GM18505 (cell line): ENCODE results near the gene PDCD1.

Source experiments
- ATAC-seq: cut with Tn5 transposase; IDR thresholded peaks from one replicate; pipeline ENCODE4 v1.9.1; 2021; ENCODE audit not compliant: unreplicated experiment
- POLR2A ChIP-seq: IDR thresholded peaks from 4 replicates; pipeline ENCODE4 v1.6.1; 2011; ENCODE audit warnings: borderline replicate concordance; ENCODE audit not compliant: insufficient read depth, insufficient read length; ENCODE audit errors: extremely low read depth

The PDCD1 gene

GRCh38 chr2:241891988-241892298, 33.2 kb upstream of the PDCD1 start:
- TF ChIP-seq POLR2A, result no peak
- no peak for ATAC-seq

DNA sequence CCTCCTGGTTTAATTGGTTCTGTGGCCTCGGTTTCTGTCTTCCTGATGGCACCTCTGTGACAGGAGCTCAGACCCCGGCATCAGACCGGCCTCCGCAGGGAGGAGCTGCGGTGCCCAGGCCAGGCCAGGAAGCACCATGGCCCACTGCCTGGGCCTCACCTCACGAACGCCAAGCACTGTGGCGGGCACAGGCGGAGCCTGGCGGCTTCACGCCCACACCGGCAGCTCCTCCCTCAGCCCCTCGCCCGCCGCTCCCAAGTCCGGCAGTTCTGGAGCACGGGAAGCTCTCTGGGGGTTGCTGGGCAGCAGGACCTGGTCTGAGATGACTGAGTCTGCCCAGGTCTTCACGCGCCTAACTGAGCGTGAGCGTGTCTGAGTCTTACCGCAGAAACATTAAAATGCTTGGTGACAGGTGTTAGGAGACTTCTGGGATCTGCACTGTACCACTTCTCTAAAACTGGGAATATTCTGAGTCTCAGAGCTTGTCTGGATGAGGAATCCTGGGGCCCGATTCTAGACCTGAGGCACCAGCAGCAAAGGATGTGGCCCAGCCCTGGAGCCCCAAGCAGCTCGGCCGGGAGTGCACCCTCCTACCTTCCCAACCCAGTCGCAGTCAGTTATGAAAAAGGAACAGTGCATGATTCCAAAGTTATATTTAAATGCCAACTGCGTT, 32.8 kb upstream of the PDCD1 start:
- ATAC-seq, result no peak

DNA sequence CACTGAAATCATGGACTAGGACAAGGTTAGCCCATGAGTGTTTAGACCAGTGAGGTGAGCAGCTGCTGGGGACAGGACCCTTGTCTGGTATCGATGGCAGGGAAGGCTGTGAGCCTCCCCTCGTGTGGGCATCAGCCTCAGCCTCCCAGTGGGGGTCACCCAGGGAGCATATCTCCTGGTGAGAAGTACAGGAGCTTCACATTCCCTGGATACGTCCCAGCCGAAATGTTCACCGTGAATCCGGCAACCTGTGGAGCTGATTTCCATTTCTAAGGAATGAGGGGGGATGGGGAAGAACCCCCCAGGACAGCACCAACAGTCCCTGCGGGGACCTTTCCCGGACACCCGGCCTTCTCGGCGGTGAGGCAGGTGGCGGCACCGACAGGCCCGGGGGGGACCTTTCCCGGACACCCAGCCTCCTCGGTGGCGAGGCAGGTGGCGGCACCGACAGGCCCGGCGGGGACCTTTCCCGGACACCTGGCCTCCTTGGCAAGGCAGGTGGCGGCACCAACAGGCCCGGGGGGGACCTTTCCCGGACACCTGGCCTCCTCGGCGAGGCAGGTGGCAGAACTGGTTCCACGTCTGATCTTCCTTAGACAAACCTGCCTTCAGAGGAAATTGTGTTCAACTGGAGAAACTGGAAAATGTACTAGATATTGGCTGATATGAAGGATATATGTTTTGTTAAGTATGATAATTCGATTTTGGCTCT, 32.0 kb upstream of the PDCD1 start:
- ATAC-seq, result no peak
- no peak for TF ChIP-seq POLR2A

More for the DNA sequence above, 32.8 kb upstream of the PDCD1 start:
- TF ChIP-seq POLR2A, result no peak

- TF ChIP-seq POLR2A, result no peak
- no peak for ATAC-seq
Observed at GRCh38 chr2:241888641-241889040, 29.9 kb upstream of the PDCD1 start.

GRCh38 chr2:241887806-241888522, 29.3 kb upstream of the PDCD1 start:
- no peak for TF ChIP-seq POLR2A
- ATAC-seq, result no peak

DNA sequence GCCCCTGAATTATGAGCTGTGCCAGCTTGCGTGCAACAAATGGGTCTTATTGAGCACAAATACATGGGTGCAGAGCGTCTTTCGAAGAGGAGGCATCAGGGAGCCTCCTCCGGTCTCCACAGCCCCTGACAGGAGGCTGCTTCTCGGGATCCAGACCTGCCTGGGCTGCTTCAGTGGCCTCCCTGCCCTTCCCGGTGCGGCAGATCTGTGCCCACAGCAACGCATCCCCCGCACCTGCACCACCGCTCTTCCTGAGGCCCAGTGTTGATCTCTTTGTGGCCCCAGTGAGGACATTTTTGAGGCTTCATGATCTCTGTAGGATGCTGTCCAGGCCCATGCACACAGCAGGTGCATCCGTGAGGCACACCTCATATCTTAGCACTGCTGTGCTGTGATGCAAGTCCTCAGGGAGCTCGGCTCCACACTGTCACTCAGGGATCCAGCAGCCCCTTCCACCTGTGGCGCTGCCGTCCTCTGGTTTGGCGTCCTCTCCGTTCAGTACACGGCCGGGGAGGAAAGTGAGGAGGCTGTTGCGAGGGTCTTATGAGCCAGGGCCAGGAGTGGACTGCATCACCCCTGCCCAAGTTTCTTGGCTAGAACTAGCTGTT, 28.2 kb upstream of the PDCD1 start:
- no peak for ATAC-seq

DNA sequence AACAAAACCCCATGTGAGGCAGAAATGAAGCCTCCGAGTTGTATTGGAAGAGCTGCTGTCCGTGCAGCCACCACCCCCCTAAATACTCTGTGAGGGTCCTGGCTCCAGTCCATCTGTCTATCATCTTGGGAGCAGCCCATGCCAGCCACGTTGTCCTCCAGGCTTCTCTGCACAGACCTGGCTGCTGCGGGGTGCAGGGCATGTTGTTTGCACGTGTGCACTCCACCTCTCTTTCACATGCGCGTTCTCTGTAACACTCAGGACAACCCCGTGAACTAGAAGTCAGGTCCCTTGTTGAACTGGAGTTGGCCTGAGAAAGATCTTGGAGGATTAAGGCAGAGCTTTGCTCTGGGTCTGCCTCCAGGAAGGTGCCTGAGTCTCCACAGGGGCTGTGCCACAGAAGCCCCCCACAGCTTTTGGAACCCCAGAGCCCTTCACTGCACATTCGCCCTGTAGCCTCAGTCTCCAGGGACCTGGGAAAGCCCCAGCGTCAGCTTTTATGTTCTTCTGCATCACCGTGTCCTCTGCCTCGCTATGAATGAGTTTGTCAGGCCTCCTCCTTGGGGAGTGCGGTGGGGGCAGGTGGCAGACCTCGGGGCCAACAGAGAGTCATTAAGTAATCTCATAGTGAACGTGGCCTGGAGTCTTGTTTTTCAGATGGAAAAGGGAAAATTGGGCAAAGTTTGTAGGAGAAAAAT, 27.4 kb upstream of the PDCD1 start:
- no peak for ATAC-seq
- no peak for TF ChIP-seq POLR2A

More for the DNA sequence above, 28.2 kb upstream of the PDCD1 start:
- TF ChIP-seq POLR2A, result no peak

GRCh38 chr2:241885291-241885945, 26.7 kb upstream of the PDCD1 start:
- ATAC-seq, result no peak
- no peak for TF ChIP-seq POLR2A

DNA sequence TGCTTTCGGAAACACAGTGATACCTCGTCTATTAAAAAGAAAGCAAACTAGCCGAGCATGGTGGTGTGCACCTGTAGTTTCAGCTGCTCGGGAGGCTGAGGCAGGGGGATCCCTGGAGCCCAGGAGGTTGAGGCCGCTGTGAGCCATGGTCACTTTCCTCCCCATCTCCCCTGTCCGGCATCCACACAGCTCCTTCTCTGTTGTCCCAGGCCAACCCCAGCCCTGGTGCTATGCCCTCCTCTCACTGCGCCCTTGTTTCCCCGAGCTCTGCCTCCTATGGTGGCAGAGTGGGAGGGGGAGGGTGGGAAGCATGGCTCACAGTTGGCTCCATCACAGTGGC, 26.2 kb upstream of the PDCD1 start:
- TF ChIP-seq POLR2A, result no peak
- ATAC-seq, result no peak

GRCh38 chr2:241882091-241882625, 23.5 kb upstream of the PDCD1 start:
- ATAC-seq, result peak; percentile 54

GRCh38 chr2:241880311-241881073, 21.8 kb upstream of the PDCD1 start:
- ATAC-seq, result no peak

More at GRCh38 chr2:241882091-241882625, 23.5 kb upstream of the PDCD1 start:
- TF ChIP-seq POLR2A, result peak; percentile 51

DNA sequence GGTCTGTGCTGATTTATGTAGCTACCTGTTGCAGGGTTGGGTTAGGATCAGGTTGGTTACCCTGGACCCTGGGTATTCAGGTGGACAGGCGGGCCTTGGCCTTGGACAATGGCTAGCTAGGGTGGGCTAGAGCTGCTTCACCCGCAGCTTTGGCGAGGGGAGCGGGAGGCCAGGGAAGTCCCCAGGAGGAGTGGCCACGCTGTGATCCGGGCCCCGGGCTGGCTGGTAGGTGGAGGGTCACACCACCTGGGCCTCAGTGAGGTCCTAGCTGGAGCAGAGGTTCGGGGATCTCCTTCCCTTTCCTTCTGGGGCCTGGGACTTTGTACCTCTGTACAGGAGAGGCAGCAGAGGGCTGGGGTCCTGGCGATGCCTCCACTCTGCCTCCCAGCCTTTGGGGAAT, 20.6 kb upstream of the PDCD1 start:
- ATAC-seq, result no peak
- TF ChIP-seq POLR2A, result no peak

More at GRCh38 chr2:241880311-241881073, 21.8 kb upstream of the PDCD1 start:
- TF ChIP-seq POLR2A, result no peak
